ENCODE results near the gene YIPF2. TPM values are rescaled to one million over a fixed set of nuclear protein-coding genes. Genes with fewer than 3 reads are reported as not detected.

YIPF2 gene
- total and polyA plus RNA-seq, 4 donors: 30.1 to 41.8 (median 38.8) TPM

GRCh38 chr19:10919352-10920287, 8.8 kb downstream of the YIPF2 start:
- intact Hi-C loops (cut with DNase I): loop anchor here in 1 of 2 donors (10.0 kb wide), 1 partner anchor 45 kb away; the partner anchor contains the start of gene CARM1
- no peak for ATAC-seq (ENCODE audit: low FRiP score)
- no peak for DNase-seq
- WGBS, 2 donors: 75 to 76% methylated on average over 24 to 26 of the region's 26 CpGs
- Histone ChIP-seq H3K27ac (ENCODE audit: low read depth in 1 of 2, low read length in 2 of 2) (no peak overlapping the region), H3K27me3 (ENCODE audit: control insufficient read depth in 1 of 2, insufficient read depth in 2 of 2, low read length in 1 of 2) (no peaks in the 10 kb centered on the region), H3K4me1 (ENCODE audit: control insufficient read depth in 1 of 2, insufficient read depth in 2 of 2, low read length in 2 of 2) (no peaks in the 10 kb centered on the region), H3K36me3 (ENCODE audit: control insufficient read depth in 1 of 2, insufficient read depth in 2 of 2, low read length in 1 of 2) (peaks cover 0 to 2% of the 10 kb centered on the region in 2 donors), H3K4me3 (ENCODE audit: low read length in 2 of 2) (no peak overlapping the region), H3K9me3 (ENCODE audit: control insufficient read depth, low read length) (no peaks in the 10 kb centered on the region)

- Histone ChIP-seq H3K9me3 (ENCODE audit: control insufficient read depth, low read length) (no peaks in the 10 kb centered on the region), H3K36me3 (ENCODE audit: control insufficient read depth in 1 of 2, insufficient read depth in 2 of 2, low read length in 1 of 2) (peaks cover 0 to 2% of the 10 kb centered on the region in 2 donors), H3K4me1 (ENCODE audit: control insufficient read depth in 1 of 2, insufficient read depth in 2 of 2, low read length in 2 of 2) (no peaks in the 10 kb centered on the region), H3K4me3 (ENCODE audit: low read length in 2 of 2) (no peak overlapping the region), H3K27me3 (ENCODE audit: control insufficient read depth in 1 of 2, insufficient read depth in 2 of 2, low read length in 1 of 2) (no peaks in the 10 kb centered on the region), H3K27ac (ENCODE audit: low read depth in 1 of 2, low read length in 2 of 2) (no peak overlapping the region)
- ATAC-seq (ENCODE audit: low FRiP score): no peak
- WGBS, 2 donors: 91 to 93% methylated on average over 11 of the region's 11 CpGs
- DNase-seq: no peak
- intact Hi-C loops (cut with DNase I): no loop called here
These were observed 10.1 kb downstream of the YIPF2 start for GRCh38 chr19:10918359-10918758.

- no peaks in the 10 kb centered on the region for H3K4me1 ChIP-seq (ENCODE audit: control insufficient read depth in 1 of 2, insufficient read depth in 2 of 2, low read length in 2 of 2)
- no peaks in the 10 kb centered on the region for H3K9me3 ChIP-seq (ENCODE audit: control insufficient read depth, low read length)
- H3K27me3 ChIP-seq (ENCODE audit: control insufficient read depth in 1 of 2, insufficient read depth in 2 of 2, low read length in 1 of 2): no peaks in the 10 kb centered on the region
- no peak overlapping the region for H3K4me3 ChIP-seq (ENCODE audit: low read length in 2 of 2)
- 91 to 93% methylated on average over 6 of the region's 6 CpGs for WGBS, 2 donors
- no peak overlapping the region for H3K27ac ChIP-seq (ENCODE audit: low read depth in 1 of 2, low read length in 2 of 2)
- no peak for DNase-seq
- ATAC-seq (ENCODE audit: low FRiP score): no peak
- intact Hi-C loops (cut with DNase I): no loop called here
- peaks cover 0 to 2% of the 10 kb centered on the region in 2 donors for H3K36me3 ChIP-seq (ENCODE audit: control insufficient read depth in 1 of 2, insufficient read depth in 2 of 2, low read length in 1 of 2)
These were observed 11.8 kb downstream of the YIPF2 start for GRCh38 chr19:10916602-10917001.

GRCh38 chr19:10915130-10916091, 13.0 kb downstream of the YIPF2 start:
- H3K4me1 ChIP-seq (ENCODE audit: control insufficient read depth in 1 of 2, insufficient read depth in 2 of 2, low read length in 2 of 2): no peaks in the 10 kb centered on the region
- WGBS, 2 donors: 72 to 74% methylated on average over 19 of the region's 19 CpGs
- peaks cover 0 to 4% of the 10 kb centered on the region in 2 donors for H3K36me3 ChIP-seq (ENCODE audit: control insufficient read depth in 1 of 2, insufficient read depth in 2 of 2, low read length in 1 of 2)
- DNase-seq (no peak), ATAC-seq (ENCODE audit: low FRiP score) (no peak)
- no peaks in the 10 kb centered on the region for H3K9me3 ChIP-seq (ENCODE audit: control insufficient read depth, low read length)
- no peak overlapping the region for H3K27ac ChIP-seq (ENCODE audit: low read depth in 1 of 2, low read length in 2 of 2)
- H3K4me3 ChIP-seq (ENCODE audit: low read length in 2 of 2): no peak overlapping the region
- H3K27me3 ChIP-seq (ENCODE audit: control insufficient read depth in 1 of 2, insufficient read depth in 2 of 2, low read length in 1 of 2): no peaks in the 10 kb centered on the region
- intact Hi-C loops (cut with DNase I): no loop called here

- Histone ChIP-seq H3K4me3 (ENCODE audit: low read length in 2 of 2) (no peak overlapping the region), H3K27me3 (ENCODE audit: control insufficient read depth in 1 of 2, insufficient read depth in 2 of 2, low read length in 1 of 2) (no peaks in the 10 kb centered on the region), H3K9me3 (ENCODE audit: control insufficient read depth, low read length) (no peaks in the 10 kb centered on the region), H3K4me1 (ENCODE audit: control insufficient read depth in 1 of 2, insufficient read depth in 2 of 2, low read length in 2 of 2) (no peaks in the 10 kb centered on the region), H3K36me3 (ENCODE audit: control insufficient read depth in 1 of 2, insufficient read depth in 2 of 2, low read length in 1 of 2) (peaks cover 0 to 4% of the 10 kb centered on the region in 2 donors), H3K27ac (ENCODE audit: low read depth in 1 of 2, low read length in 2 of 2) (no peak overlapping the region)
- ATAC-seq (ENCODE audit: low FRiP score) (no peak), DNase-seq (no peak)
- whole genome bisulfite sequencing, 2 donors: 93% methylated on average over 24 of the region's 24 CpGs
- intact Hi-C loops (cut with DNase I): no loop called here
These were observed 14.6 kb downstream of the YIPF2 start for GRCh38 chr19:10913716-10914340.

- no peak for DNase-seq
- no peaks in the 10 kb centered on the region for H3K9me3 ChIP-seq (ENCODE audit: control insufficient read depth, low read length)
- intact Hi-C loops (cut with DNase I): no loop called here
- no peak for ATAC-seq (ENCODE audit: low FRiP score)
- no peaks in the 10 kb centered on the region for H3K27me3 ChIP-seq (ENCODE audit: control insufficient read depth in 1 of 2, insufficient read depth in 2 of 2, low read length in 1 of 2)
- peaks cover 0 to 7% of the 10 kb centered on the region in 2 donors for H3K36me3 ChIP-seq (ENCODE audit: control insufficient read depth in 1 of 2, insufficient read depth in 2 of 2, low read length in 1 of 2)
- no peak overlapping the region for H3K4me3 ChIP-seq (ENCODE audit: low read length in 2 of 2)
- no peaks in the 10 kb centered on the region for H3K4me1 ChIP-seq (ENCODE audit: control insufficient read depth in 1 of 2, insufficient read depth in 2 of 2, low read length in 2 of 2)
- 93 to 94% methylated on average over 18 of the region's 18 CpGs for WGBS, 2 donors
- H3K27ac ChIP-seq (ENCODE audit: low read depth in 1 of 2, low read length in 2 of 2): no peak overlapping the region
These were observed 15.8 kb downstream of the YIPF2 start for GRCh38 chr19:10912619-10913018.

- ATAC-seq (ENCODE audit: low FRiP score) (no peak), DNase-seq (no peak)
- intact Hi-C loops (cut with DNase I): no loop called here
- no peaks in the 10 kb centered on the region for H3K27me3 ChIP-seq (ENCODE audit: control insufficient read depth in 1 of 2, insufficient read depth in 2 of 2, low read length in 1 of 2)
- no peaks in the 10 kb centered on the region for H3K4me1 ChIP-seq (ENCODE audit: control insufficient read depth in 1 of 2, insufficient read depth in 2 of 2, low read length in 2 of 2)
- no peak overlapping the region for H3K4me3 ChIP-seq (ENCODE audit: low read length in 2 of 2)
- no peaks in the 10 kb centered on the region for H3K9me3 ChIP-seq (ENCODE audit: control insufficient read depth, low read length)
- H3K27ac ChIP-seq (ENCODE audit: low read depth in 1 of 2, low read length in 2 of 2): no peak overlapping the region
- 90% methylated on average over 31 of the region's 31 CpGs for WGBS, 2 donors
- peaks cover 0 to 7% of the 10 kb centered on the region in 2 donors for H3K36me3 ChIP-seq (ENCODE audit: control insufficient read depth in 1 of 2, insufficient read depth in 2 of 2, low read length in 1 of 2)
These were observed 16.7 kb downstream of the YIPF2 start for GRCh38 chr19:10911579-10912363.
